ENCODE measurements around the gene JMJD8. TPM values are rescaled to one million over a fixed set of nuclear protein-coding genes. Genes with fewer than 3 reads are reported as not detected.

Gene JMJD8
- total and polyA plus RNA-seq, 9 of the 15 experiments (the other 6 are each of a cell fraction or from before 2014, with no cell fraction given) = 1.2 to 50.6 (median 29.3) TPM

GRCh38 chr16:714558-715476 is 30.7 kb upstream of the JMJD8 start, which contains the start of gene METRN (continued):
- TF ChIP-seq AFF1 (IDR thresholded peaks at IDR 0.05; ENCODE audit: low read depth in 1 of 2, partially characterized antibody in 2 of 2) = no peak
- TF ChIP-seq SREBF2 (CRISPR knock-in tag; IDR thresholded peaks at IDR 0.05) = no peak
- no peak for TF ChIP-seq EHMT2 (IDR thresholded peaks at IDR 0.05)
- TF ChIP-seq SMARCE1 (IDR thresholded peaks at IDR 0.05) = no peak
- TF ChIP-seq XRCC3 (IDR thresholded peaks at IDR 0.05) = no peak
- TF ChIP-seq ZBTB34 (CRISPR knock-in tag; IDR thresholded peaks at IDR 0.05) = no peak
- TF ChIP-seq BACH1 (tag; IDR thresholded peaks at IDR 0.05) = no peak
- TF ChIP-seq ZNF318 (IDR thresholded peaks at IDR 0.05; ENCODE audit: borderline replicate concordance in 1 of 2, low read depth in 1 of 2) = no peak

Measured in K562 (cell line).